HEK293 (cell line): ENCODE measurements around the gene SELENOM.

Source experiments
- CTCF ChIA-PET: fragments of 350-600 bp; formaldehyde crosslinking; extraction: SDS; loops from one replicate; lab custom pipeline; 2021; ENCODE audit warnings: antibody characterized with exemption; lab: Yijun Ruan, JAX
- POLR2A ChIA-PET: fragments of 300-600 bp; formaldehyde crosslinking; extraction: SDS; loops from one replicate; lab custom pipeline; 2020; ENCODE audit warnings: antibody characterized with exemption, inconsistent platforms; lab: Yijun Ruan, JAX
- H3K27ac ChIP-seq: fragments of 200-500 bp; sonication (Bioruptor generic); 2 replicates; pipeline ENCODE4 v1.5.1; 2014; ENCODE audit warnings: low read depth, low read length, control low read depth, inconsistent platforms; ENCODE audit errors: extremely low read depth
- H3K36me3 ChIP-seq, 2 experiments: fragments of 200-500 bp in 1 of 2; sonication (Bioruptor generic) in 1 of 2; 1 replicate in 1 of 2; 2 replicates in 1 of 2; pipeline ENCODE4 v1.5.1; 2014 to 2017; ENCODE audit warnings: inconsistent platforms in 2 of 2, low read length in 2 of 2; ENCODE audit not compliant: control insufficient read depth in 2 of 2, insufficient read depth in 1 of 2
- H3K4me1 ChIP-seq: fragments of 200-500 bp; sonication (Bioruptor generic); 2 replicates; pipeline ENCODE4 v1.5.1; 2014; ENCODE audit warnings: mild to moderate bottlenecking, low read length, inconsistent platforms; ENCODE audit not compliant: control insufficient read depth, insufficient read depth
- H3K4me3 ChIP-seq: 2 replicates; pipeline ENCODE4 v1.5.1; 2011; ENCODE audit warnings: low read depth, mild to moderate bottlenecking, control low read depth, low read length, moderate library complexity
- H3K9me3 ChIP-seq: fragments of 200-500 bp; sonication (Bioruptor generic); 2 replicates; pipeline ENCODE4 v1.5.1; 2014; ENCODE audit warnings: low read depth, low read length, inconsistent platforms; ENCODE audit not compliant: control insufficient read depth, insufficient read depth
- GLIS2 ChIP-seq: fragments of 450-650 bp; formaldehyde crosslinking; IDR thresholded peaks from 2 replicates; pipeline ENCODE4 v1.5.1; 2016; ENCODE audit warnings: missing biosample characterization, missing genetic modification characterization
- KLF10 ChIP-seq: fragments of 450-650 bp; IDR thresholded peaks from 2 replicates; pipeline ENCODE4 v1.5.1; 2018; ENCODE audit warnings: missing biosample characterization, mild to moderate bottlenecking, missing genetic modification characterization
- MZF1 ChIP-seq: fragments of 450-650 bp; formaldehyde crosslinking; IDR thresholded peaks from 2 replicates; pipeline ENCODE4 v1.5.1; 2017; ENCODE audit warnings: missing biosample characterization, missing genetic modification characterization, borderline replicate concordance
- SCRT1 ChIP-seq: fragments of 450-650 bp; formaldehyde crosslinking; IDR thresholded peaks from 2 replicates; pipeline ENCODE4 v1.5.1; 2016; ENCODE audit warnings: missing biosample characterization, missing genetic modification characterization, borderline replicate concordance
- SCRT2 ChIP-seq: fragments of 450-650 bp; formaldehyde crosslinking; IDR thresholded peaks from 2 replicates; pipeline ENCODE4 v1.5.1; 2016; ENCODE audit warnings: missing biosample characterization, missing genetic modification characterization
- SP2 ChIP-seq: fragments of 450-650 bp; formaldehyde crosslinking; IDR thresholded peaks from 2 replicates; pipeline ENCODE4 v1.5.1; 2016; ENCODE audit warnings: missing biosample characterization, missing genetic modification characterization
- ZBTB8A ChIP-seq: fragments of 450-650 bp; formaldehyde crosslinking; IDR thresholded peaks from 2 replicates; pipeline ENCODE4 v1.5.1; 2016; ENCODE audit warnings: missing biosample characterization, missing genetic modification characterization
- ZNF146 ChIP-seq: fragments of 450-650 bp; formaldehyde crosslinking; IDR thresholded peaks from 2 replicates; pipeline ENCODE4 v1.5.1; 2016; ENCODE audit warnings: missing biosample characterization, missing genetic modification characterization
- ZNF19 ChIP-seq: fragments of 450-650 bp; formaldehyde crosslinking; IDR thresholded peaks from 2 replicates; pipeline ENCODE4; 2016; ENCODE audit warnings: missing biosample characterization, missing genetic modification characterization, low read depth
- ZNF202 ChIP-seq: fragments of 450-650 bp; formaldehyde crosslinking; IDR thresholded peaks from 2 replicates; pipeline ENCODE4 v1.5.1; 2016; ENCODE audit warnings: missing biosample characterization, missing genetic modification characterization, borderline replicate concordance
- ZNF239 ChIP-seq: fragments of 450-650 bp; formaldehyde crosslinking; IDR thresholded peaks from 2 replicates; pipeline ENCODE4 v1.5.1; 2016; ENCODE audit warnings: missing biosample characterization, missing genetic modification characterization
- ZNF266 ChIP-seq: fragments of 450-650 bp; formaldehyde crosslinking; IDR thresholded peaks from 2 replicates; pipeline ENCODE4 v1.5.1; 2016; ENCODE audit warnings: missing biosample characterization, missing genetic modification characterization, low read depth
- ZNF274 ChIP-seq, 2 experiments: fragments of 200-500 bp in 1 of 2; fragments of 450-650 bp in 1 of 2; sonication (Bioruptor generic) in 1 of 2; formaldehyde crosslinking in 1 of 2; IDR thresholded peaks; 2 replicates each; pipeline versions ENCODE4 v1.5.1 to v1.6.1; 2014 to 2016; ENCODE audit warnings: borderline replicate concordance in 1 of 2, inconsistent platforms in 1 of 2, low read length in 1 of 2, missing biosample characterization in 1 of 2, missing genetic modification characterization in 1 of 2
- ZNF335 ChIP-seq: fragments of 450-650 bp; formaldehyde crosslinking; conservative IDR thresholded peaks from 2 replicates; pipeline ENCODE4 v1.5.1; 2016; ENCODE audit warnings: missing biosample characterization, missing genetic modification characterization
- ZNF366 ChIP-seq: fragments of 450-650 bp; formaldehyde crosslinking; conservative IDR thresholded peaks from 2 replicates; pipeline ENCODE4 v1.5.1; 2016; ENCODE audit warnings: missing biosample characterization, missing genetic modification characterization
- ZNF629 ChIP-seq: fragments of 450-650 bp; formaldehyde crosslinking; IDR thresholded peaks from 2 replicates; pipeline ENCODE4 v1.5.1; 2017; ENCODE audit warnings: missing biosample characterization, missing genetic modification characterization
- ZNF677 ChIP-seq: fragments of 450-650 bp; IDR thresholded peaks from 2 replicates; pipeline ENCODE4 v1.5.0; 2018; ENCODE audit warnings: missing biosample characterization, mild to moderate bottlenecking, missing genetic modification characterization, moderate library complexity
- ZNF785 ChIP-seq: fragments of 450-650 bp; formaldehyde crosslinking; IDR thresholded peaks from 2 replicates; pipeline ENCODE4 v1.5.1; 2016; ENCODE audit warnings: missing biosample characterization, missing genetic modification characterization
- ZSCAN23 ChIP-seq: fragments of 450-650 bp; formaldehyde crosslinking; IDR thresholded peaks from 2 replicates; pipeline ENCODE4 v1.5.1; 2016; ENCODE audit warnings: missing biosample characterization, missing genetic modification characterization
- ZSCAN30 ChIP-seq: fragments of 450-650 bp; IDR thresholded peaks from 2 replicates; pipeline ENCODE4 v1.5.1; 2018; ENCODE audit warnings: missing biosample characterization, mild to moderate bottlenecking, missing genetic modification characterization, moderate library complexity
- TF ChIP-seq, protein P1 (sequence below): fragments of 450-650 bp; formaldehyde crosslinking; IDR thresholded peaks from 2 replicates; pipeline ENCODE4 v1.5.1; 2016; ENCODE audit warnings: missing biosample characterization, missing genetic modification characterization
- TF ChIP-seq, protein P2 (sequence below): fragments of 450-650 bp; formaldehyde crosslinking; IDR thresholded peaks from 2 replicates; pipeline ENCODE4 v1.5.1; 2017; ENCODE audit warnings: missing biosample characterization, missing genetic modification characterization
- TF ChIP-seq, protein P3 (sequence below): fragments of 450-650 bp; formaldehyde crosslinking; IDR thresholded peaks from 2 replicates; pipeline ENCODE4 v1.5.1; 2016; ENCODE audit warnings: missing biosample characterization, missing genetic modification characterization
- TF ChIP-seq, protein P4 (sequence below): fragments of 450-650 bp; formaldehyde crosslinking; IDR thresholded peaks from 2 replicates; pipeline ENCODE4 v1.5.1; 2016; ENCODE audit warnings: missing biosample characterization, missing genetic modification characterization

The SELENOM gene

DNA sequence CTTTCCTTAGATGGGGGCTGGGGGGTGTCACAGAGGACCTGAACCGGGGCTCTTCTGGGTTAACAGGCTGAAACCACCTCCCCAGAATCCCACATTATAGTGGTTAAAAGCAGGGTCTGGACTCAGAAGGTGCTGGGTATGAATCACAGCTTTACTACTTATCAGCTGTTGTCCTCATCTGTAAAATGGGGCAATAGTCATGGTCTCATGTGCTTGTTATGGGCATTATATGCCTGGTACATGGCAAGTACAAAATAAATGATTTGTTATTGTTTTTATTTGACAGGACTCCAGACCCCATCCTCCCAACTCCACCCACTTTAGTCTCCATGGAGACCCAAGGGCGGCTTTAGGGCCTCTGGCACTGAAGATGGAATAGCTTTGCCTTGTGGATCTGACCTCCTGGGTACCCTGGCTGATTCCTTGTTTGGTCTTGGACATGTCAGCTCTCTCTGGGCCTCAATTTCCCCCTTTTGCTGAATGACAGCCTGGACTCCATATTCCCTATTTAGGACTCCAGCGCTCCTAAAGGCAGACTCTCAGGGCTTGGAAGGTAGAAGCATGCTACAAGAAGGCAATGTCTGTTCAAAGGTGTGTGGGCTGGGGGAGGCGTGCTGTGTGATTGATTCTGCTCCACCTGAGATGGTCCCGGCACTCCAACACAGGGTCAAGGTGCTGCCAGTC lies 27.1 kb downstream of the SELENOM start:
- peaks cover 3% of the 10 kb centered on the region; the same call in 1 of the 2 replicates for H3K4me1 ChIP-seq
- no peaks in the 10 kb centered on the region for H3K9me3 ChIP-seq
- POLR2A ChIA-PET: interaction anchor here (0.6 to 1.8 kb wide), 24 partner anchors 8 to 266 kb away, joined by 3 to 29 read pairs (median 4); partner anchors contain the start of genes MORC2, PATZ1, SELENOM and TUG1
- CTCF ChIA-PET: interaction anchor here (0.6 to 3.1 kb wide), 6 partner anchors 15 to 134 kb away, joined by 3 to 13 read pairs (median 3); no protein-coding TSS in a partner anchor
- peaks cover 0 to 16% of the 10 kb centered on the region in 2 experiments; a peak in 1 of 3 replicates for H3K36me3 ChIP-seq
- H3K27ac ChIP-seq: no peak overlapping the region
- H3K4me3 ChIP-seq: peak overlapping the region; percentile 60
- TF ChIP-seq ZNF266 (tag by site-specific recombination) (0 out of 2 replicates have a peak, but pooled peaks have one; percentile 12), ZNF19 (tag by site-specific recombination) (no peak)
- TF ChIP-seq, all 188 proteins: peak for 1

DNA sequence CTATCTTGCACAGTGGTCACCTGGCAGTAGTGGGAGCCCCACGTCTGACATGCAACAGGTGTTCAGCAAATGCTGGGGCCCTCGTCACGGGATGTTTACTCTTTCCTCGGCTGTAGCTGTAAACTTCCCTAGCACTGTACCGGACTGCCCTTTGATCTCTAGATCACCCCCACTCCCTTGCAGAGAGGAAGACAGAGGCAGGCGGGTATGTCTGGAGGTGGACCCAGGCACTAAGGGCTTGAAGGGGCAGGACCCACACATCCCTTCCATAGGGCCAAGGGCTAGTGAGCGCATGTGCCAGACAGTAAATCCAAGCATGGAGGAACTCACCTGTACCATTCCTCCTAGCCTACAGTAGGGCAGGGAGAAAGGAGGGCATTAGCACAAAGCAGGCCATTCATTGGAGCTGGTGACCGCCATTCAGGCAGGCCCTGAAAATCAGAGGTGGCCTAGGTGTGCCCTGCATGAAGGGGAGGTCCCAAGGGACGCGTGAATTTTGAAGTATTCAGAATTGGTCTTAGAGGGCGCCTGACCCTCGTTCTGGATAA lies 28.2 kb downstream of the SELENOM start:
- H3K4me3 ChIP-seq: no peak overlapping the region
- POLR2A ChIA-PET: no interaction called here
- CTCF ChIA-PET: interaction anchor here (1.3 kb wide), 1 partner anchor 29 kb away, joined by 3 read pairs; no protein-coding TSS in a partner anchor
- H3K9me3 ChIP-seq: no peaks in the 10 kb centered on the region
- peaks cover 0 to 13% of the 10 kb centered on the region in 2 experiments; a peak in 1 of 3 replicates for H3K36me3 ChIP-seq
- TF ChIP-seq ZNF335 (tag by site-specific recombination) (peak; percentile 41), SCRT2 (peak; percentile 96), ZSCAN23 (tag by site-specific recombination) (no peak), SCRT1 (tag by site-specific recombination) (peak; percentile 77; the same call in 1 of the 2 replicates), ZNF629 (tag by site-specific recombination) (no peak), SP2 (tag by site-specific recombination) (peak; percentile 51; the same call in 1 of the 2 replicates), GLIS2 (tag by site-specific recombination) (no peak), ZNF19 (tag by site-specific recombination) (no peak), ZNF274 (IDR thresholded peaks at IDR 0.05; ENCODE audit: low read length) (no peak), ZNF274 (tag by site-specific recombination; IDR thresholded peaks at IDR 0.05; ENCODE audit: borderline replicate concordance) (no peak), KLF10 (tag by site-specific recombination) (no peak), ZNF677 (tag by site-specific recombination) (no peak), ZSCAN30 (tag by site-specific recombination) (no peak), ZNF146 (tag by site-specific recombination) (no peak), ZNF366 (tag by site-specific recombination) (no peak), ZBTB8A (no peak), ZNF202 (no peak), MZF1 (no peak), ZNF239 (tag by site-specific recombination) (no peak), ZNF785 (tag by site-specific recombination) (no peak)
- TF ChIP-seq, protein P1, sequence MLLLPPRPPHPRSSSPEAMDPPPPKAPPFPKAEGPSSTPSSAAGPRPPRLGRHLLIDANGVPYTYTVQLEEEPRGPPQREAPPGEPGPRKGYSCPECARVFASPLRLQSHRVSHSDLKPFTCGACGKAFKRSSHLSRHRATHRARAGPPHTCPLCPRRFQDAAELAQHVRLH: no peak
- TF ChIP-seq, protein P2, sequence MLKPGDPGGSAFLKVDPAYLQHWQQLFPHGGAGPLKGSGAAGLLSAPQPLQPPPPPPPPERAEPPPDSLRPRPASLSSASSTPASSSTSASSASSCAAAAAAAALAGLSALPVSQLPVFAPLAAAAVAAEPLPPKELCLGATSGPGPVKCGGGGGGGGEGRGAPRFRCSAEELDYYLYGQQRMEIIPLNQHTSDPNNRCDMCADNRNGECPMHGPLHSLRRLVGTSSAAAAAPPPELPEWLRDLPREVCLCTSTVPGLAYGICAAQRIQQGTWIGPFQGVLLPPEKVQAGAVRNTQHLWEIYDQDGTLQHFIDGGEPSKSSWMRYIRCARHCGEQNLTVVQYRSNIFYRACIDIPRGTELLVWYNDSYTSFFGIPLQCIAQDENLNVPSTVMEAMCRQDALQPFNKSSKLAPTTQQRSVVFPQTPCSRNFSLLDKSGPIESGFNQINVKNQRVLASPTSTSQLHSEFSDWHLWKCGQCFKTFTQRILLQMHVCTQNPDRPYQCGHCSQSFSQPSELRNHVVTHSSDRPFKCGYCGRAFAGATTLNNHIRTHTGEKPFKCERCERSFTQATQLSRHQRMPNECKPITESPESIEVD (tag by site-specific recombination): no peak
- TF ChIP-seq, protein P3, sequence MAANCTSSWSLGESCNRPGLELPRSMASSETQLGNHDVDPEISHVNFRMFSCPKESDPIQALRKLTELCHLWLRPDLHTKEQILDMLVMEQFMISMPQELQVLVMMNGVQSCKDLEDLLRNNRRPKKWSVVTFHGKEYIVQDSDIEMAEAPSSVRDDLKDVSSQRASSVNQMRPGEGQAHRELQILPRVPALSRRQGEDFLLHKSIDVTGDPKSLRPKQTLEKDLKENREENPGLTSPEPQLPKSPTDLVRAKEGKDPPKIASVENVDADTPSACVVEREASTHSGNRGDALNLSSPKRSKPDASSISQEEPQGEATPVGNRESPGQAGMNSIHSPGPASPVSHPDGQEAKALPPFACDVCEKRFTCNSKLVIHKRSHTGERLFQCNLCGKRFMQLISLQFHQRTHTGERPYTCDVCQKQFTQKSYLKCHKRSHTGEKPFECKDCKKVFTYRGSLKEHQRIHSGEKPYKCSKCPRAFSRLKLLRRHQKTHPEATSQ (tag by site-specific recombination): no peak
- TF ChIP-seq, protein P4, sequence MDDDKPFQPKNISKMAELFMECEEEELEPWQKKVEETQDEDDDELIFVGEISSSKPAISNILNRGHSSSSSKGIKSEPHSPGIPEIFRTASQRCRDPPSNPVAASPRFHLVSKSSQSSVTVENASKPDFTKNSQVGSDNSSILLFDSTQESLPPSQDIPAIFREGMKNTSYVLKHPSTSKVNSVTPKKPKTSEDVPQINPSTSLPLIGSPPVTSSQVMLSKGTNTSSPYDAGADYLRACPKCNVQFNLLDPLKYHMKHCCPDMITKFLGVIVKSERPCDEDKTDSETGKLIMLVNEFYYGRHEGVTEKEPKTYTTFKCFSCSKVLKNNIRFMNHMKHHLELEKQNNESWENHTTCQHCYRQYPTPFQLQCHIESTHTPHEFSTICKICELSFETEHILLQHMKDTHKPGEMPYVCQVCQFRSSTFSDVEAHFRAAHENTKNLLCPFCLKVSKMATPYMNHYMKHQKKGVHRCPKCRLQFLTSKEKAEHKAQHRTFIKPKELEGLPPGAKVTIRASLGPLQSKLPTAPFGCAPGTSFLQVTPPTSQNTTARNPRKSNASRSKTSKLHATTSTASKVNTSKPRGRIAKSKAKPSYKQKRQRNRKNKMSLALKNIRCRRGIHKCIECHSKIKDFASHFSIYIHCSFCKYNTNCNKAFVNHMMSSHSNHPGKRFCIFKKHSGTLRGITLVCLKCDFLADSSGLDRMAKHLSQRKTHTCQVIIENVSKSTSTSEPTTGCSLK (tag by site-specific recombination): no peak
- TF ChIP-seq, all 188 proteins: peak for 4
- H3K27ac ChIP-seq: no peak overlapping the region
- H3K4me1 ChIP-seq: peaks cover 3% of the 10 kb centered on the region; the same call in 1 of the 2 replicates
